HepG2 (cell line): ENCODE results near the gene SDCCAG8. TPM values are rescaled to one million over a fixed set of nuclear protein-coding genes. Genes with fewer than 3 reads are reported as not detected.

Source experiments
- ATAC-seq: fragments of 200-7000 bp; cut with Tn5 transposase; 3 replicates; pipeline ENCODE4 v1.9.1; 2020; ENCODE audit warnings: mild to moderate bottlenecking, moderate library complexity
- BruUV-seq: library from RNA; stranded (reverse); fragments of 400-500 nt; replicated peaks from 2 replicates; lab custom pipeline; 2021; lab: Mats Ljungman, UMichigan
- CTCF ChIA-PET: fragments of 300-600 bp; formaldehyde crosslinking; extraction: SDS; loops from one replicate; lab custom pipeline; 2021; ENCODE audit warnings: low total read pairs, inconsistent platforms, low intra/inter-chr PET ratio; lab: Yijun Ruan, JAX
- POLR2A ChIA-PET: fragments of 350-600 bp; sonication (Branson Sonifier 250); formaldehyde crosslinking; loops from one replicate; lab custom pipeline; 2020; ENCODE audit warnings: antibody characterized with exemption, inconsistent platforms; lab: Yijun Ruan, JAX
- DNase-seq: peaks from one replicate; pipeline ENCODE4 v3.0.0-alpha.2; 2015; ENCODE audit warnings: low spot score
- FAIRE-seq: peaks from 3 replicates; lab custom pipeline; 2011; peaks lifted over from hg19 to GRCh38; lab: Jason Lieb, UNC
- H2AFZ ChIP-seq: one replicate; pipeline ENCODE4 v1.6.1; 2011; ENCODE audit warnings: low read length, inconsistent platforms
- H3K27ac ChIP-seq: fragments of 300-600 bp; 3 replicates; pipeline ENCODE4 v1.8.0; 2011; ENCODE audit warnings: mixed run types, mild to moderate bottlenecking, mixed read lengths, low read length, inconsistent platforms; ENCODE audit not compliant: insufficient read depth; ENCODE audit errors: extremely low read length
- H3K27me3 ChIP-seq, 2 experiments: fragments of 200-600 bp in 1 of 2; 2 replicates in 1 of 2; 3 replicates in 1 of 2; pipeline versions ENCODE4 v1.6.0 to v1.8.0; 2011; ENCODE audit warnings: low read length in 2 of 2, mild to moderate bottlenecking in 2 of 2, moderate library complexity in 2 of 2, inconsistent platforms in 1 of 2; ENCODE audit not compliant: insufficient read depth in 2 of 2, control insufficient read depth in 1 of 2
- H3K36me3 ChIP-seq, 2 experiments: fragments of 200-600 bp in 1 of 2; replicated peaks in 1 of 2; 2 replicates in 1 of 2; 3 replicates in 1 of 2; pipeline versions ENCODE4 v1.5.1 to v1.8.0; 2011; ENCODE audit warnings: low read length in 2 of 2, inconsistent platforms in 1 of 2; ENCODE audit not compliant: insufficient read depth in 2 of 2, control insufficient read depth in 1 of 2
- H3K4me1 ChIP-seq: 2 replicates; pipeline ENCODE4 v1.5.1; 2012; ENCODE audit warnings: low read length, inconsistent platforms; ENCODE audit not compliant: insufficient read depth
- H3K4me2 ChIP-seq: 2 replicates; pipeline ENCODE4 v1.6.0; 2011; ENCODE audit warnings: low read depth, low read length, inconsistent platforms
- H3K4me3 ChIP-seq, 3 experiments: fragments of 200-600 bp in 1 of 3; sonication (generic), shearing (Covaris generic) in 1 of 3; replicated peaks in 1 of 3; 2 replicates each; pipeline ENCODE4 v1.5.1; 2011 to 2016; ENCODE audit warnings: low read length in 3 of 3, inconsistent platforms in 2 of 3, low read depth in 2 of 3, mild to moderate bottlenecking in 2 of 3, control low read depth in 1 of 3, mixed read lengths in 1 of 3; ENCODE audit not compliant: insufficient read depth in 1 of 3
- H3K79me2 ChIP-seq: one replicate; pipeline ENCODE4 v1.6.1; 2011; ENCODE audit warnings: low read length, inconsistent platforms; ENCODE audit not compliant: insufficient read depth
- H3K9ac ChIP-seq: 2 replicates; pipeline ENCODE4 v1.6.0; 2011; ENCODE audit warnings: mild to moderate bottlenecking, low read depth, low read length, inconsistent platforms; ENCODE audit not compliant: insufficient read depth
- H3K9me3 ChIP-seq: 2 replicates; pipeline ENCODE4 v1.5.1; 2012; ENCODE audit warnings: mild to moderate bottlenecking, low read length
- H4K20me1 ChIP-seq: 2 replicates; pipeline ENCODE4 v1.6.0; 2011; ENCODE audit warnings: inconsistent platforms, mild to moderate bottlenecking, low read length, moderate library complexity; ENCODE audit not compliant: insufficient read depth
- ATAD3A ChIP-seq: sonication (generic); formaldehyde crosslinking; IDR thresholded peaks from 2 replicates; pipeline ENCODE4 v1.4.0; 2020; ENCODE audit warnings: missing genetic modification reagents
- CREM ChIP-seq, 2 experiments: sonication (generic) in 1 of 2; formaldehyde crosslinking in 1 of 2; IDR thresholded peaks; 2 replicates each; pipeline versions ENCODE4 v1.4.0 to v1.6.1; 2016 to 2020; ENCODE audit warnings: antibody characterized with exemption in 1 of 2, mild to moderate bottlenecking in 1 of 2, missing genetic modification reagents in 1 of 2
- DDIT3 ChIP-seq: sonication (generic); formaldehyde crosslinking; IDR thresholded peaks from 2 replicates; pipeline ENCODE4 v1.4.0; 2020; ENCODE audit warnings: mild to moderate bottlenecking, missing genetic modification reagents
- EEA1 ChIP-seq: sonication (generic); formaldehyde crosslinking; IDR thresholded peaks from 2 replicates; pipeline ENCODE4 v1.5.1; 2020; ENCODE audit warnings: mild to moderate bottlenecking, missing genetic modification reagents, borderline replicate concordance
- FLYWCH1 ChIP-seq: sonication (generic); formaldehyde crosslinking; IDR thresholded peaks from 2 replicates; pipeline ENCODE4 v1.8.1; 2023; ENCODE audit warnings: mild to moderate bottlenecking, missing genetic modification reagents
- GMEB2 ChIP-seq: IDR thresholded peaks from 2 replicates; pipeline ENCODE4 v1.6.1; 2016; ENCODE audit warnings: missing biosample characterization, missing genetic modification reagents, low read depth
- MEIS1 ChIP-seq: sonication (generic); formaldehyde crosslinking; IDR thresholded peaks from 2 replicates; pipeline ENCODE4 v1.9.0; 2021; ENCODE audit warnings: mild to moderate bottlenecking, missing genetic modification reagents, moderate library complexity, borderline replicate concordance
- PRDM4 ChIP-seq: sonication (generic); formaldehyde crosslinking; IDR thresholded peaks from 2 replicates; pipeline ENCODE4 v1.9.0; 2021; ENCODE audit warnings: missing genetic modification reagents, borderline replicate concordance
- RFX1 ChIP-seq: fragments of 450-650 bp; IDR thresholded peaks from 2 replicates; pipeline ENCODE4 v1.6.1; 2017
- SATB2 ChIP-seq: sonication (generic); formaldehyde crosslinking; IDR thresholded peaks from 2 replicates; pipeline ENCODE4 v1.5.0; 2020; ENCODE audit warnings: missing genetic modification reagents
- SIN3B ChIP-seq: fragments of 150-350 bp; IDR thresholded peaks from 2 replicates; pipeline ENCODE4 v1.6.1; 2014; ENCODE audit warnings: low read length
- ZBTB42 ChIP-seq: sonication (generic); formaldehyde crosslinking; IDR thresholded peaks from 2 replicates; pipeline ENCODE4 v1.5.0; 2020; ENCODE audit warnings: mild to moderate bottlenecking, missing genetic modification reagents
- ZC3H13 ChIP-seq: sonication (generic); formaldehyde crosslinking; IDR thresholded peaks from 2 replicates; pipeline ENCODE4 v1.8.1; 2023; ENCODE audit warnings: mild to moderate bottlenecking, missing genetic modification reagents, moderate library complexity
- ZMAT5 ChIP-seq: sonication (generic); formaldehyde crosslinking; IDR thresholded peaks from 2 replicates; pipeline ENCODE4 v1.5.0; 2020; ENCODE audit warnings: mild to moderate bottlenecking, low read depth, missing genetic modification reagents, borderline replicate concordance
- ZNF101 ChIP-seq: sonication (generic); formaldehyde crosslinking; IDR thresholded peaks from 2 replicates; pipeline ENCODE4 v1.4.0; 2020; ENCODE audit warnings: mild to moderate bottlenecking, low read depth, missing genetic modification reagents, borderline replicate concordance
- ZNF256 ChIP-seq: sonication (generic); formaldehyde crosslinking; conservative IDR thresholded peaks from 2 replicates; pipeline ENCODE4 v1.4.0; 2020; ENCODE audit warnings: missing genetic modification reagents
- ZNF337 ChIP-seq: sonication (generic); formaldehyde crosslinking; IDR thresholded peaks from 2 replicates; pipeline ENCODE4 v1.5.1; 2020; ENCODE audit warnings: missing genetic modification reagents, low read depth, mild to moderate bottlenecking, borderline replicate concordance
- ZNF740 ChIP-seq: sonication (generic); formaldehyde crosslinking; IDR thresholded peaks from 2 replicates; pipeline ENCODE4 v1.4.0; 2020; ENCODE audit warnings: missing genetic modification reagents
- ZNF891 ChIP-seq: sonication (generic); formaldehyde crosslinking; IDR thresholded peaks from 2 replicates; pipeline ENCODE4 v1.5.0; 2020; ENCODE audit warnings: mild to moderate bottlenecking, missing genetic modification reagents
- WGBS: methylation state at CpG from one replicate; pipeline ENCODE4 v1.1.6; 2017; ENCODE audit warnings: low lambda C conversion rate; 5-methylcytosine and 5-hydroxymethylcytosine counted together
- in situ Hi-C: cut with HindIII; loops from 2 replicates; pipeline ENCODE4 v1.10.0; 2017; ENCODE audit warnings: low pct_unique_long_range_greater_than_20kb; ENCODE audit not compliant: extremely low pct_ligation_motif_present
- intact Hi-C: fragments of 100-400 bp; cut with micrococcal nuclease; formaldehyde crosslinking; loops from one replicate; pipeline ENCODE4 v1.10.0; 2022; ENCODE audit not compliant: unreplicated experiment
- polyA plus RNA-seq, 8 experiments: library from polyadenylated mRNA; depleted of rRNA in 3 of 8; stranded (reverse) in 7 of 8; unstranded in 1 of 8; fragments of >200 nt; fragmentation: Illumina TruSeq in 4 of 8; extraction: Trizol in 4 of 8; gene quantifications; 2 replicates each; pipeline versions ENCODE4 v1.2.1 to v1.2.3, GENCODE V29; 2011 to 2016; ENCODE audit warnings: low read depth in 4 of 8, missing spikeins in 1 of 8, mixed read lengths in 1 of 8; ENCODE audit not compliant: insufficient read depth in 1 of 8
- total RNA-seq, 5 experiments: library from RNA; depleted of rRNA; stranded (reverse); fragments of >200 nt; fragmentation: Illumina TruSeq; extraction: Trizol; gene quantifications; 2 replicates each; pipeline ENCODE4 v1.2.3, GENCODE V29; 2016; ENCODE audit warnings: low read depth in 1 of 5

Gene SDCCAG8
- total and polyA plus RNA-seq, 2 of the 13 experiments (the other 11 are each of a cell fraction or from before 2014, with no cell fraction given), result 9.5 to 13.4 TPM

DNA sequence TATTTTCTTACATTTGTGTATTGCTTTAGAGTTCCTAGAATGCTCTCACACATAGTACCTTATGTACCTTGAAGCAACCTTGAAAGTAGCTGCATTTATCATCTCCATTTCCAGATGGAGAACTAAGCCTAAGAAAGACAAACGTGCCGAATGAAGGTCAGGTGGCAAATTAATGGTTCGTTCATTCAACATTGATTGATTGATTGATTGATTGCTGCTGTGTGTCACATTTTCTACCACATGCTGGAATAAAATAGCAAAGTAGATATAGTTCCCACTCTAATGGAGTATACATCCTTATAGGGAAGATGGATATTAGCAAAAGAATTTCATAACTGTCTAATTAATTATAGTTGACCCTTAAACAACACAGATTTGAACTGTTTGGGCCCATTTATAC lies 172.2 kb downstream of the SDCCAG8 start (continued):
- TF ChIP-seq GMEB2 (CRISPR knock-in tag), result no peak
- no peak for TF ChIP-seq DDIT3 (CRISPR knock-in tag)
- TF ChIP-seq ZC3H13 (CRISPR knock-in tag), result no peak
- TF ChIP-seq ZMAT5, result no peak
- TF ChIP-seq CREM (IDR thresholded peaks at IDR 0.05), result no peak
- no peak for TF ChIP-seq CREM (CRISPR knock-in tag; IDR thresholded peaks at IDR 0.05)

GRCh38 chr1:243428617-243429342 lies 172.9 kb downstream of the SDCCAG8 start:
- ChIA-PET POLR2A (no interaction called here), CTCF (no interaction called here)
- no peak for DNase-seq
- H3K4me1 ChIP-seq, result no peaks in the 10 kb centered on the region
- H3K27me3 ChIP-seq, result no peaks in the 10 kb centered on the region; a peak in 1 of 5 replicates
- no peaks in the 10 kb centered on the region for H3K36me3 ChIP-seq
- H2AFZ ChIP-seq, result no peak overlapping the region
- BruUV-seq, result no TSS peak
- H3K4me3 ChIP-seq, result no peak overlapping the region
- WGBS, result 97% methylated on average over 9 of the region's 9 CpGs
- H3K79me2 ChIP-seq, result no peaks in the 10 kb centered on the region
- no peak overlapping the region for H3K9ac ChIP-seq
- intact Hi-C loops (no loop called here), in situ Hi-C loops (no loop called here)
- no peak for FAIRE-seq
- no peak overlapping the region for H3K27ac ChIP-seq
- H4K20me1 ChIP-seq, result no peaks in the 10 kb centered on the region
- ATAC-seq, result no peak
- no peaks in the 10 kb centered on the region for H3K9me3 ChIP-seq
- H3K4me2 ChIP-seq, result no peak overlapping the region
- no peak for TF ChIP-seq PRDM4 (CRISPR knock-in tag)
- no peak for TF ChIP-seq ZBTB42 (CRISPR knock-in tag)
- no peak for TF ChIP-seq RFX1
- TF ChIP-seq ZNF101, result no peak
- no peak for TF ChIP-seq MEIS1 (CRISPR knock-in tag)
- TF ChIP-seq SIN3B, result no peak
- TF ChIP-seq ZNF256 (CRISPR knock-in tag), result no peak
- no peak for TF ChIP-seq ZNF891 (CRISPR knock-in tag)
- TF ChIP-seq SATB2 (CRISPR knock-in tag), result no peak
- no peak for TF ChIP-seq ZNF740 (CRISPR knock-in tag)
- TF ChIP-seq ZNF337 (CRISPR knock-in tag), result no peak
- TF ChIP-seq FLYWCH1, result no peak
- no peak for TF ChIP-seq ATAD3A (CRISPR knock-in tag)
- TF ChIP-seq EEA1 (CRISPR knock-in tag), result no peak
